Activated CD8-positive, alpha-beta memory T cell treated with anti-CD3 and anti-CD28 coated beads, Interleukin-2, amount 50 U/mL, for 4 hours (primary cell): ENCODE data around the gene FBLIM1.

ENCODE experiments used
- DNase-seq: peaks from one replicate; pipeline ENCODE4 v3.0.0-alpha.2; 2020

Gene FBLIM1, protein sequence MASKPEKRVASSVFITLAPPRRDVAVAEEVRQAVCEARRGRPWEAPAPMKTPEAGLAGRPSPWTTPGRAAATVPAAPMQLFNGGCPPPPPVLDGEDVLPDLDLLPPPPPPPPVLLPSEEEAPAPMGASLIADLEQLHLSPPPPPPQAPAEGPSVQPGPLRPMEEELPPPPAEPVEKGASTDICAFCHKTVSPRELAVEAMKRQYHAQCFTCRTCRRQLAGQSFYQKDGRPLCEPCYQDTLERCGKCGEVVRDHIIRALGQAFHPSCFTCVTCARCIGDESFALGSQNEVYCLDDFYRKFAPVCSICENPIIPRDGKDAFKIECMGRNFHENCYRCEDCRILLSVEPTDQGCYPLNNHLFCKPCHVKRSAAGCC

DNA sequence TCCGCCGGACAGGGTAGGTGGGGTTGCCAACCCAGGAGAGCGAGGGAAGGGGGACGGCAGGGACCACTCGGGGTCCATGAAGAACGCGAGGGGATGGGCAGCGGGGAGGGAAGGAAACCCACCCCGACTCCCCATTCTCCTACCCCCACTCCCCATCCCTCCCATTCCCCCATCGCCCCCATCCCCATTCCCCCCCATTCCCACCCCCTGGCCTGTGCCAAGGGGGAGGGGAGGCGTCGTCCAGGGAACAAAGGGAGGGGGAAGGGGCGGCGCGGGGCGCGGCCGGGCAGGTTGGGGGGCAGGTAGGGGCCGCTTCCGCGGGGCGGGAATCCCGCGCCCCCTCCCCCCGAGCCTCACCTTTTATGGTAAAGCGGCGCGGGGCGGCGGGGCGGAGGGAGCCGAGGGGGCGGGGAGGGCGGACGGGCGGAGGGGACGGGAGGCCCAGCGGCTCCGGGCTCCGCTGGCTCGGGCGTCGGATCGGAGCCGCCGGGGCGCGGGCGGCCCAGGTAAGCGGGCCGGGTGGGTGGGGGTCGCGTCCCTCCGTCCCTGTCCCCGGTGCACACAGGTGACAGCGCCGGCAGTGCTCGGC is at the start of gene FBLIM1:
Gene FBLIM1 (plus strand): TSS at position 453 of the 589 bp plus-strand sequence. CDS start 6,189 bp downstream, outside the sequence.
- DNase-seq: no peak

- no peak for DNase-seq
Observed at GRCh38 chr1:15709226-15709625, 49.4 kb upstream of the FBLIM1 start.

DNA sequence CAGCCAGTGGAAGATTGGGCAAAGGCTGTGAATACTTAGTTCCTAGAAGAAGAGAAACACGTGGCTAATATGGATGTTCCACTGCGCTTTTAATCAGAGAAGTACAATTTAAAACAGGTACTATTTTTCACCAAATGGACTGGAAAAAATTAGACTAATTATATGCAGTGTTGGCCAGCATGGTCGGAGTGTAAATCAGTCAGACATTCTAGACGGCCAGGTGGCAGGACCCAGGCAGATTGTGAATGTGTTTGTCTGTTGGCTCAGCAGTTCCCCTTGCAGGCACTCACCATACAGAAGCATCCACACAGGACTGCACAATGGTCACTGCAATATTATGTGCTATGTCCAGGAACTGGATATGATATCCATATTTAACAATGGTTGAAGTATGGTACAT is 46.4 kb upstream of the FBLIM1 start:
- DNase-seq: no peak

DNA sequence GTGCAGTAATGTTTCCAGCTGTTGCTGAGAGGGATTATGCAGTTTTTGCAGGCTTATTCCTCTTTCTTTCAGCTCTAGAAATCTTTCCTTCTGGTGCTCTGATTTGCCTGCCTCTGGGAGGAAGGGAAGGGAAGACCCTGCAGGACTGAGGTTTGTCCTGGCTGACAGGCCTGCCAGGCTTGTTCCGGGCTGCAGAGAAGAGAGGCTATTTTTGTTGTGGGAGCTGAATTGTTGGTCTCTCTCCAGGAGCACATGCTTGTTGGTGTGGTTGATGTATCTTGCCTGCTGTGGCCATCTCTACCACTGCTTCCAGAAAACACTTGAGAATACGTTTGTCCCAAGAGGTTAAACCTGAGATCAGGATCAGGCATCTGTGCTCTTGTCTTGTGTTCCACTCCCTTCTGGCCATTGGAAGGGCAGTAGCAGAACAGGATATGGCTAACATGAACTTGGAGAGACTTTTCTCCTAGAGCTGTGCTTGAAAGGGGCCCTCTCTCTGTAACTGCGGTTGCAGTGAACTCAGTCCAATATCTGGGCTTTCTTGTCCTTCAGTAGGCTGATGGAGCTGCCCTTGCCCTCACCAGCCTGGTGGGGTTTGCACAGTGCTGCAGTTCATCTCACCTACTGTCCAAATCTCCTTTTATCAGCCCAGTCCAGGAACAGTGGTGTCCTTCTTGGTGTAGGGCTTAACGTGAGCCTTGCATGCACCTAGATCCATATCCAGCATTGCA is 44.0 kb upstream of the FBLIM1 start:
- DNase-seq: no peak

DNA sequence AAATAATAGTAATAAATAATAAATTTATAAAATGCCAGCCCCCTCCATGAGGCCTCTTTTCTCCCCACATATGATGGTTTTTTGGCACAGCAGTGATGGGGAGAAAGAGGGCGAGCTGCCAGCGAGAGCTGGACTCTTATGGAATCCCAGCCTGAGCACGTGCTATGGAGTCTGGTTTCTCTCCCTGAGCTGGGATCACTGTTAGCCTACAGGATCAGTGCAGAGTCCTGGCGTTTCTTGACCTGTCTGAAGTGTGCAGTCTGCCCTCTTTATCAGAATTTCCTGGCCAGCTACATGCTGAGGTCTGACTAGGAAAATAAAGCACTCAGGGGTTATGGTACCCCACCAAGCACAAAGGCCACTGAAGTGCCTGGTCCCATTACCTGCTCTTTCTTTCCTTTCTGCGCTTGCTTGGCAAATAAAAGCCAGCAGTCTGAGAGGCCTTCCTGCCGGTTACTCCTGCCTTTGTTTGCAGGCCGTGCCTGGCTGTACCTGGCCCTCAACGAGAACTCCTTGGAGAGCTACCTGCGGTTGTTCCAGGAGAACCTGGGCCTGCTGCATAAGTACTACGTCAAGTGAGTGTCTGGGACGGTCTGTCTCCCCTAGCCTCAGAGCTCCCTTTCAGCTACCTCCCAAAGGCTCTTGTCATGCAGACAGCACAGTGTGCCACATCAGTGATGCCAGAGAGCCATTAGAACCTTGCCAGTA is 41.0 kb upstream of the FBLIM1 start:
- no peak for DNase-seq

DNA sequence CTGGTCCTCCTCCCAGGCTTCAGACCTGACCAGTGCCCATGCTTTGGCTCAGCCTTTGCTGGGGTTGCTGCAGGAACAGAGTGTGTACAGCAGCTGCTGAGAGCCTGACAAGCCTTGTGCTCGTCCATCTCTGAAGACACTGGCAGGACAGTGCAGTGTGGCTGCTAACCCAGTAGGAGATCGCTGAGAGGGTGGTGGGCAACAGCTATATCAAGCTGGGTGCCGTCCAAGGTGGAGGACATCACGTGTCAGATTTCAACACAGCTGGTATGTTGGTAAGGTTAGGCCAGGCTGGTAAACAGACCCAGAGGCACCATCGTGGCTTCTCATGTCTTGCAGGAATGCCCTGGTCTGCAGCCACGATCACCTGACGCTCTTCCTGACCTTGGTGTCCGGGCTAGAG is 40.4 kb upstream of the FBLIM1 start:
- DNase-seq: no peak

DNA sequence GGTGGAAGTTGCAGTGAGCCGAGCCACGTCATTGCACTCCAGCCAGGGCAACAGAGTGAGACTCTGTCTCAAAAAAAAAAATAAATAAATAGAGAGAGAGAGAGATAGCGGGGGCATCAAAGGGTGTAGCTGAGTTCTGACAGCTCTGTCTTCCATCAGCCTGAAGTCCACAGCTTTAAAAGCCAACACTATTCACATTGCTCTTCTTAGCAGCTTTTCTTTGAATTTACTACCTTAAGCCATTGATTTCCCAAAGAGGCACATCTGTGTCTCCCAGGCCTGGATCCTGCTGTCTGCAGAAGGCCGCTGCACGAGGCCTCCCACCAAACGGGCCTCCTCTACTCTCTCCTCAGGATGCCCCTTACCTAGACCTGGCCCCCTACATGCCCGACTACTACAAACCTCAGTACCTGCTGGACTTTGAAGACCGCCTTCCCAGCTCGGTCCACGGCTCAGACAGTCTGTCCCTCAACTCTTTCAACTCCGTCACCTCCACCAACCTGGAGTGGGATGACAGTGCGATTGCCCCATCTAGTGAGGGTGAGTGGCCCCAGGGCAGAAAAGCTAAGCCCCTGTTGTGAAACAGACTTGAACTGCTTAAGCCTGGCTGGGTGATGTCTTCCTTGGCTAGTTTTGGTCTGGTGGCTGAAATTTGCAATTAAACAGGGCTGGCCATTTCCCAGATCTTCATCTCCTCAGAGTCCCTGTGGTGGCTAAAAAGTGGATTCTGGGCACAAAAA is 39.0 kb upstream of the FBLIM1 start:
- DNase-seq: no peak

DNA sequence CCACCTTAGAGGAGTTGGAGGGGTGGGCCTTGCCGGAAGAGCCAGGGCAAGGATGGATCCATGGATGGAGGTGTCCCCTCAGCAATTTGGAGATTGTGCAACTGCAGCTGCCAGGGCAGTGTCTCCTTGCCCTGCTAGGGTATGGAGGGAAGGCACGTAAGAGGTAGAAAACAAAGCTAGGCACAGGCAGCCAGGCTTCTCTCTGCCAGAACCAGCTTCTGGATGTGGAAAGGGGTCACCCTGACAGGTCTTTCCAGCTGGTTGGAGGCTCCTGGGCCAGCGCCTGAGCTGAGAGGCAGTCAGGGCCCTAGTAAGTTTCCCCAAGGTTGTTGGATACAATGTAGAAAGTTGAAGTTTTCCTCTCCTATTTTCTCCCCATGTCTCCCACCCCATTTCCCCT is 37.7 kb upstream of the FBLIM1 start:
- no peak for DNase-seq

GRCh38 chr1:15722411-15722810 is 36.2 kb upstream of the FBLIM1 start:
- DNase-seq: no peak

DNA sequence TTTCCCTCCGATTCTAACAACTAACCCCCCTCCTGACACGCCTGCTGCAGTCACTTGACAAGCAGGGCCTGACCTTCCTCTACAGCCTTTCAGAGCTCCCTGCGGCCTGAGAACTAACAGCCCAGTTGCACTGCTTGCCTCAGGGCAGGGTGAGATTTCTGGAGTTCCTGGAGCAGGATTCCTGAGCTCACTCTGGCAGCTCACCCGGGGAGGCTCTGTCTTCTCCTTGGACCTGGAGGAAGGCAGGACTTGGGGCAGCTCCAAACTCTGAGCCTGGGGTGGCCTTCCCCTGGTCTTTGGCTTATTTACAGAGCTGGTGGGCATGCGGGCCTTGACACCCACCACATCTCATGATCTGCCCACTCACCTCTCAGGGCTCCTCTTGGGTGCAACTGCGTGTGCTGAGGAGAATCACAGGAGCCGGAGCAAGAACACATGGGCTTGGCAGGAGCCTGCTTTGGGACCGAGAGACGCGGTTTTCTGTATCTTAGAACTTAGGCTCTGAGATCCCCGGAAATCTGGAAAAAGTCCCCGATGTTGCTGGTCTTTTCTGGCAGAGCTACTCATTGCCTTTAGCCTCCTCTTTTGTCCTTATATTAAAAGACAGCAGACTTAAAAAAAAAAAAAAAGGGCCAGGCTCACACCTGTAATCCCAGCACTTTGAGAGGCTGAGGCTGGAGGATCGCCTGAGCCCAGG is 35.6 kb upstream of the FBLIM1 start:
- DNase-seq: no peak

DNA sequence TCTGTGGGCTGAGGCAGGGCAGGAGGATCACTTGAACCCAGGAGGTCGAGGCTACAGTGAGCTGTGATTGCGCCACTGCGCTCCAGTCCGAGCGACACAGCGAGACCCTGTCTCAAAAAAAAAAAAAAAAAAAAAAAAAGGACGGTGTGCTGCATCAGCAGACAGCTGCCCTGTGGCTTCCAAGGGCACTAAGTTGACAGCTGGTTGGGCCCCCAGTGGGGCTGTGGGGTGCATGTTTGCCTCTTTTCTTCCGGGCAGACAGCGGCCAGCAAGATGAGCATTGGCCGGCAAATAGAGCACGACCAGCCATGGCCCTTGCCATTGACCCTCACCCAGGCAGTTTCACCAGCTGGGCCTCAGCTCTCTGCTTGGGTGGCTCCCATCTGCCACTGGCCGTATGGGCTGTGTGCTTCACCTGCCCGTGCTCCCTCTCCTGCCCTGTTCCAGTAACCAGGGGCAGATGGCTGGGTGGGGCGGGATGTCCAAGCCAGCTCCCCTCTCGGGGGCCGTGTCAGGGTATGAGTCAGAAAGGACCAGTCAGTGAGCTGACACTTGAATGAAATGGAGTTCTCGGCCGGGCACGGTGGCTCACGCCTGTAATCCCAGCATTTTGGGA is 34.9 kb upstream of the FBLIM1 start:
- no peak for DNase-seq

DNA sequence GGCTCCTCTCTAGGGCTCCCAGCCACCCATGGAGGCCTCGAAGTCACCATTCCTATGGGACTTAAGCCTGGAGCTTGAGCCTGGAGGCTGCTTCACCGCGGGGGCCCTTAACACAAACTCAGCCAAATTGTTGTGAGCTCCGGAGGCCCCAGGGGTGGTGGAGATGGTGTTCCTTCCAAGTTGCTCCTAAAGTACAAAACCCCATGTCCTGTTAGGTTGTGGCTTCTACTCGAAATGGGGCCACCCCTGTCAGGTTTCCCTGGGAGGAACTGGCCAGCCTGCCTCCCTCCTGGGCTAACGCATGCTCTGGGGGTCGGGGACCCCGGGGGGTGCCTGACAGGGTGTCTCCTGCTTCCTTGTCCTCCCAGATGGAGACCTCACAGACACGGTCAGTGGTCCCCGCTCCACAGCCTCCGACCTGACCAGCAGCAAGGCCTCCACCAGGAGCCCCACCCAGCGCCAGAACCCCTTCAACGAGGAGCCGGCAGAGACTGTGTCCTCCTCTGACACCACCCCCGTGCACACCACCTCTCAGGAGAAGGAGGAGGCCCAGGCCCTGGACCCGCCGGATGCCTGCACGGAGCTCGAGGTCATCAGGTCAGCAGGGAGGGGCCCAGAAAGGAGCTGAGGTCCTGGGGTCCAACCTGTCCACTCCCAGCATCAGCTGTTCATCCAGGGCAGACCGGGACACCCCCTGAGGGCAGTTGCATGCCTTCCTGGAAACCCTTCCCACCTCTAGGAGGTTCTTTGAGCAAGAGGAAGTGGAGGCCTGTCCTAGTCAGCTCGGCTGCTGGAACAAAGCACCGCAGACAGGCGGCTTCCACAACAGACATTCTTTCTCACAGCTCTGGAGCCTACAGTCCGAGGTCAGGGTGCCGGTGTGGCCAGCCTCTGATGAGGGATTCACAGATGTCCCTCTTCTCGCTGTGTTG is 33.4 kb upstream of the FBLIM1 start:
- DNase-seq: no peak

GRCh38 chr1:15726508-15726907 is 32.1 kb upstream of the FBLIM1 start:
- no peak for DNase-seq

DNA sequence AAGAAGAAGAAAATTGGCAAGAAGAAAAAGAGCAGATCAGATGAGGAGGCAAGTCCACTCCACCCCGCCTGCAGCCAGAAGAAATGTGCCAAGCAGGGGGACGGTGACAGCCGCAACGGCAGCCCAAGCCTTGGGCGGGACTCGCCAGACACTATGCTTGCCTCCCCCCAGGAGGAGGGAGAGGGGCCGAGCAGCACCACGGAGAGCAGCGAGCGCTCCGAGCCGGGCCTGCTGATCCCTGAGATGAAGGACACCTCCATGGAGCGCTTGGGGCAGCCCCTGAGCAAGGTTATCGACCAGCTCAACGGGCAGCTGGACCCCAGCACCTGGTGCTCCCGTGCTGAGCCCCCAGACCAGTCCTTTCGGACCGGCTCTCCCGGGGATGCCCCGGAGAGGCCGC is 31.6 kb upstream of the FBLIM1 start:
- no peak for DNase-seq

DNA sequence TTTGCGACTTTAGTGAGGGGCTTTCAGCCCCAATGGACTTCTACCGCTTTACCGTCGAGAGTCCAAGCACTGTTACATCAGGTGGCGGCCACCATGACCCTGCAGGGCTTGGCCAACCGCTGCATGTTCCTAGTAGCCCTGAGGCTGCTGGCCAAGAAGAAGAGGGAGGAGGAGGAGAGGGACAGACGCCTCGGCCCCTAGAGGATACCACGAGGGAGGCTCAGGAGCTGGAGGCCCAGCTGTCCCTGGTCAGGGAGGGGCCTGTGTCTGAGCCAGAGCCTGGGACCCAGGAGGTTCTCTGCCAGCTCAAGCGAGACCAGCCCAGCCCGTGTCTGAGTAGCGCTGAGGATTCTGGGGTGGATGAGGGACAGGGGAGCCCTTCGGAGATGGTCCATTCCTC is 31.2 kb upstream of the FBLIM1 start:
- no peak for DNase-seq

GRCh38 chr1:15727866-15728534 is 30.6 kb upstream of the FBLIM1 start:
- DNase-seq: no peak

GRCh38 chr1:15728937-15729657 is 29.5 kb upstream of the FBLIM1 start:
- DNase-seq: no peak

DNA sequence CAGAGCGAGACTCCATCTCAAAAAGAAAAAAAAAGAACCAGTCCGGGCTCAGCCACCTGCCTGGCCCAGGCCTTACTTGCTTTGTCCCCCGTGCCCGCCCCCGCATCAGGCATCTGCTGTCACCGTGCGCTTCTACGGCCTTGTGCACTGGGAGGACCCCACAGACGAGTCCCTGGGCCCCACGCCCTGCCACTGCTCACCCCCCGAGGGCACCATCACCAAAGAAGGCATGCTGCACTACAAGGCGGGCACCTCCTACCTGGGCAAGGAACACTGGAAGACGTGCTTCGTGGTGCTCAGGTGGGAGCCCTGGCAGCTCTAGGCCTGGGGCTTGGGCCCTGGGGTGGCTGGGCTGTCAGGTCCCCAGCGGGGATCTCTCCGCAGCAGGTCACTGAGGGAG is 28.2 kb upstream of the FBLIM1 start:
- no peak for DNase-seq

GRCh38 chr1:15730936-15731335 is 27.7 kb upstream of the FBLIM1 start:
- no peak for DNase-seq
